Glutamatergic neuron (in vitro differentiated cells): ENCODE measurements around the gene NPY4R2. TPM values are rescaled to one million over a fixed set of nuclear protein-coding genes. Genes with fewer than 3 reads are reported as not detected.
"Not testable (repeated sequence)": the region's sequence is repeated elsewhere in the genome, so short reads cannot be mapped to it uniquely, and the experiment has no call there.

Experiments used
- DNase-seq: peaks from one replicate; pipeline ENCODE4 v3.0.0; 2022
- H3K27ac Mint-ChIP-seq: one replicate; pipeline ENCODE4 v1.8.0; 2020; ENCODE audit warnings: mild to moderate bottlenecking, mixed read lengths, inconsistent platforms; ENCODE audit not compliant: unreplicated experiment
- H3K27me3 Mint-ChIP-seq: one replicate; pipeline ENCODE4 v1.8.0; 2020; ENCODE audit warnings: mild to moderate bottlenecking, moderate library complexity, mixed read lengths, inconsistent platforms; ENCODE audit not compliant: unreplicated experiment
- H3K36me3 Mint-ChIP-seq: one replicate; pipeline ENCODE4 v1.8.0; 2020; ENCODE audit warnings: mild to moderate bottlenecking, mixed read lengths, inconsistent platforms; ENCODE audit not compliant: unreplicated experiment
- H3K4me1 Mint-ChIP-seq: one replicate; pipeline ENCODE4 v1.8.0; 2020; ENCODE audit warnings: mild to moderate bottlenecking, low read depth, mixed read lengths, inconsistent platforms; ENCODE audit not compliant: unreplicated experiment
- H3K4me3 Mint-ChIP-seq: one replicate; pipeline ENCODE4 v1.8.0; 2020; ENCODE audit warnings: mild to moderate bottlenecking, mixed read lengths, inconsistent platforms; ENCODE audit not compliant: unreplicated experiment
- H3K9me3 Mint-ChIP-seq: one replicate; pipeline ENCODE4 v1.8.0; 2020; ENCODE audit warnings: mild to moderate bottlenecking, moderate library complexity, mixed read lengths, inconsistent platforms; ENCODE audit not compliant: unreplicated experiment
- total RNA-seq: library from RNA; stranded (reverse); fragmentation: NEBNext Ultra II Directional; extraction: Animal tissue kit (Norgen Biotek cat#: 25700); gene quantifications from one replicate; pipeline ENCODE4 v1.2.1, GENCODE V29; 2021; ENCODE audit not compliant: unreplicated experiment

NPY4R2 gene
- total RNA-seq, 1 donor from 2014 or later, result not detected

DNA sequence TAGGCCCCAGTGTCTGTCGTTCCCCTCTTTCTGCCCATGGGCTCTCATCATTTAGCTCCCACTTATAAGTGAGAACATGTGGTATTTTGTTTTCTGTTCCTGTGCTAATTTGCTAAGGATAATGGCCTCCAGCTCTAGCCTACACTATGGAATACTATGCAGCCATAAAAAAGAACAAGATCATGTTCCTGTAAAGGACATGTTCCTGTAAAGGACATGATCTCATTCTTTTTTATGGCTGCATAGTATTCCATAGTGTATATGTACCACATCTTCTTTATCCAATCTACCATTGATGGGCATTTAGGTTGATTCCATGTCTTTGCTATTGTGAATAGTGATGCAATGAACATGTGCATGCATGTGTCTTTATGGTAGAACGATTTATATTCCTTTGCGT, 19.2 kb downstream of the NPY4R2 start:
- not testable (repeated sequence) for DNase-seq, H3K27ac Mint-ChIP-seq, H3K4me3 Mint-ChIP-seq, H3K27me3 Mint-ChIP-seq, H3K36me3 Mint-ChIP-seq, H3K4me1 Mint-ChIP-seq, H3K9me3 Mint-ChIP-seq

GRCh38 chr10:47940821-47941220, 22.4 kb downstream of the NPY4R2 start:
- H3K9me3 Mint-ChIP-seq, H3K27ac Mint-ChIP-seq, H3K36me3 Mint-ChIP-seq: not testable (repeated sequence)

DNA sequence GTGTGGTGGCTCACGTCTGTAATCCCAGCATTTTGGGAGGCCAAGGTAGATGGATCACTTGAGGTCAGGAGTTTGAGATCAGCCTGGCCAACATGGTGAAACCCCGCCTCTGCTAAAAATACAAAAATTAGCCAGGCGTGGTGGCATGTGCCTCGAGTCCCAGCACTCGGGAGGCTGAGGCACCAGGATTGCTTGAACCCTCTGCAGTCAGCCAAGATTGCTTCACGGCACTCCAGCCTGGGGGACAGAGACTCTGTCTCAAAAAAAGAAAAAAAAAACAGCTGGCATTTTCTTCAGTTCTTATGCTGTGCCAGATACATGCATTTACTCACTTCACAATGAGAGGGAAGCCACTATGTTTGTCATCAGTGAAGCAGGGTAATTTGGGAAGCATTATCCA, 22.9 kb downstream of the NPY4R2 start:
- H3K27me3 Mint-ChIP-seq, H3K9me3 Mint-ChIP-seq, H3K4me3 Mint-ChIP-seq, H3K4me1 Mint-ChIP-seq, H3K27ac Mint-ChIP-seq, DNase-seq, H3K36me3 Mint-ChIP-seq: not testable (repeated sequence)

More at GRCh38 chr10:47940821-47941220, 22.4 kb downstream of the NPY4R2 start:
- not testable (repeated sequence) for DNase-seq, H3K27me3 Mint-ChIP-seq, H3K4me3 Mint-ChIP-seq, H3K4me1 Mint-ChIP-seq

DNA sequence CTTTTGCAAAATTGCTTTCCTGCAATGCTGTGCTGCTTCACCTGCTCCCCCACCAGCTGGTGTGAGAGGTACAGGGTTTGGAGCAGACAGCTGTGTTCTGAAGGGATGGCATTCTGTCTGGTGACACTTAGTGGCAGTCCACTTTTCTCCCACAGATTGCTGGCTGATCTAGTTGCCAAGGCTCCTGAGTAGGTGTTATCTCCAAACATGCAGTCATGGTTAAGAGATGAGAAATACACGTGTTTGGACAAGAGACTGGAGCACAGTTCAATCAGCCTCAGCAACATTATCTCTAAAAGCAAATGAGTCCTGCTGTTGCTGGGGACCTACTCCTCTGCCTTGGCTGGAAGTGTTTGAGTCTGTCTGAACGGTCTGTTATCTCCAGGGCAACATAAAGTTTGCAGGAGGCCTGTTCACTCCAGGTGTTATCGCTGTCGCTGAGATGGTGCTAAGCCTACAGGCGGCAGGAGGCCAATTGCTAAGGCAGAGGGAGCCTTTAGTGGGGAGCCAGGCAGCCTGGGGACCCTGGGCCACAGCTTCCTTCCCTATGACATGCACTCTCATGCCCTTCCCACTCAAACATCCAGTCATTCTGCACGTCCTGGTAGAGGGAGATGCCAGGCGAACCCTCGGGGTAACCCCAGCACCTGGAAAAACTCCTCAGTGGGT, 24.0 kb downstream of the NPY4R2 start:
- not testable (repeated sequence) for H3K9me3 Mint-ChIP-seq, H3K27me3 Mint-ChIP-seq, H3K27ac Mint-ChIP-seq, H3K4me3 Mint-ChIP-seq, H3K36me3 Mint-ChIP-seq, H3K4me1 Mint-ChIP-seq, DNase-seq

GRCh38 chr10:47943328-47943727, 24.9 kb downstream of the NPY4R2 start:
- H3K9me3 Mint-ChIP-seq, H3K4me3 Mint-ChIP-seq: not testable (repeated sequence)

GRCh38 chr10:47947424-47947823, 29.0 kb downstream of the NPY4R2 start:
- not testable (repeated sequence) for H3K4me3 Mint-ChIP-seq, H3K27me3 Mint-ChIP-seq, H3K4me1 Mint-ChIP-seq, DNase-seq, H3K9me3 Mint-ChIP-seq, H3K36me3 Mint-ChIP-seq, H3K27ac Mint-ChIP-seq

More at GRCh38 chr10:47943328-47943727, 24.9 kb downstream of the NPY4R2 start:
- H3K27ac Mint-ChIP-seq, H3K4me1 Mint-ChIP-seq, DNase-seq, H3K36me3 Mint-ChIP-seq, H3K27me3 Mint-ChIP-seq: not testable (repeated sequence)

DNA sequence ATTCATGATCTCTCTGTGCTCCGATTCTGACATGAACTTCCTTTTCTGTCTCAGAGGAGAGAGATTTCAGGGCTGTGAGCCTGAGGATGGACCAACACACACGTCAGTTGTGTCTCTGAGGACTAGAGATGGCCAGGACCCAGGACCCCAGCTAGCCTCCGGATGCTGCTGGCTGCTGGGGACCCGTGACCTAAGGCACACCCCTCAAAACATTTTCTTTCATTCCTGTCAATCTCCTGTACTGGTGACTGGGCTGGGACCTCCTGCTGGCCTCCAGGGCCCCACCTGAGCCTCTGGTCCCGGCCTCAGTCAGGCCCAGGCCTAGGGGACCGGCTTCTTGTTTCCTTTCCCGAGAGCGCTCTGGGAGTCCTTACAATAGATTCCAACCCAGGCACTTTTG, 38.7 kb downstream of the NPY4R2 start:
- H3K27ac Mint-ChIP-seq, DNase-seq, H3K4me3 Mint-ChIP-seq, H3K9me3 Mint-ChIP-seq, H3K27me3 Mint-ChIP-seq, H3K4me1 Mint-ChIP-seq, H3K36me3 Mint-ChIP-seq: not testable (repeated sequence)

GRCh38 chr10:47959677-47960076, 41.2 kb downstream of the NPY4R2 start:
- not testable (repeated sequence) for H3K4me3 Mint-ChIP-seq, H3K36me3 Mint-ChIP-seq, DNase-seq, H3K27ac Mint-ChIP-seq, H3K9me3 Mint-ChIP-seq, H3K27me3 Mint-ChIP-seq, H3K4me1 Mint-ChIP-seq

- not testable (repeated sequence) for H3K36me3 Mint-ChIP-seq, H3K4me3 Mint-ChIP-seq, DNase-seq, H3K9me3 Mint-ChIP-seq, H3K27me3 Mint-ChIP-seq, H3K27ac Mint-ChIP-seq, H3K4me1 Mint-ChIP-seq
These were observed 42.2 kb downstream of the NPY4R2 start for GRCh38 chr10:47960699-47961098.

DNA sequence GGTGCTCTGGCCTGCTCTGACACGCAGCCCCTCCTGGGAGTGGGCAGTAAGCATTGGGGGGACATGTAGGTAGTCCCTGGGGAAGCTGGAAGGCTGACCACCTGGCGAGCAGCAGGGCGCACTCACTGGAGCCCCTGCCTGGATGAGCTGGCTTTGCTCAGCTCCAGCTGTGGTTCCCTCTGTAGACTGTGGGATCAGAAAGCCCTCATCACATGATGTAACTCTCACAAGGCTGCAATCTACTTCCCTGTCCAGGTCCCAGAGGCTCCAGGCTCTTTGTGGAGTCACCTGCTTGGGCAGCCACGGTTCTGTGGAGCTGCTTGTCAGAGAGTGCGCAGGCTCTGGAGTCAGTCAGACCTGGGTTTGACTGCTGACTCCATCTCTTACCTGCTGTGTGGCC, 44.3 kb downstream of the NPY4R2 start:
- not testable (repeated sequence) for H3K9me3 Mint-ChIP-seq, H3K27ac Mint-ChIP-seq, H3K4me1 Mint-ChIP-seq, DNase-seq, H3K36me3 Mint-ChIP-seq, H3K4me3 Mint-ChIP-seq, H3K27me3 Mint-ChIP-seq

DNA sequence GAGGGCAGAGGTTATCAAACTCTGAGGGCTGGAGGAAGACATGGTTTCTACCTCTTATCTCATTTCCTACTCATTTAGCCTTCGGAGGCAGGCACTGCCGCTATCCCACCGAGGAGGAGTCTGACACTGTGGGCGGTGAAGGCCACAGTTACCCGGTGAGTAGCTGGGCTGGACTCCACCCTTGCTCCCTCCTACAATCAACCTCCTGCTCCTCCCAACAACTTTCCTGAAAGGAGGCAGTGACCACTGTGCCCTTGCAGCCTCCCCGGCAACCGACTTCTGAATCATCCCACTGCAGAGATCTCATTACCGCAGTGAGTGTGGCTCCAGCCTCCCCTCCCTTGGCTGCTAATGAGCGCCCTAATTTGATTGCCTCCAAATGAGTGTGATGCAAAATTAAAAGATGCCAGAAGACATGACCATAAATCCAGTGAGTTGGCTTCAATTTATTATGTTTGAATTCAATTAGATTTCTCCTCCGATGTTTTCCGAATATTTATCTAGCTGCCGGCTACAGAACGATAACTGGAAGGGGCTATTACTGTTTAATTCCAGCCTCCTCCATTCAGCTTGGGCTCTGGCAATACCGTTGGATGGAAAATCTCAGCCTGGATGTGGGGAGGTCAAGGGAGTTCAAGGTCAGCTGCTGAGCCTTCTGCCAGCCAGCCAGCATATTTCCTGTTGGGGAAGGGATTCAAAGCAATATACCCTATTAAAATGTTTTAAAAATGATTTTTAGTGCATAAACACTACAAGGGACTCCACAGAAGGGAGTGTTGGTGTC, 46.0 kb downstream of the NPY4R2 start:
- not testable (repeated sequence) for H3K27me3 Mint-ChIP-seq, H3K36me3 Mint-ChIP-seq, H3K4me1 Mint-ChIP-seq, H3K27ac Mint-ChIP-seq, H3K4me3 Mint-ChIP-seq, H3K9me3 Mint-ChIP-seq, DNase-seq

DNA sequence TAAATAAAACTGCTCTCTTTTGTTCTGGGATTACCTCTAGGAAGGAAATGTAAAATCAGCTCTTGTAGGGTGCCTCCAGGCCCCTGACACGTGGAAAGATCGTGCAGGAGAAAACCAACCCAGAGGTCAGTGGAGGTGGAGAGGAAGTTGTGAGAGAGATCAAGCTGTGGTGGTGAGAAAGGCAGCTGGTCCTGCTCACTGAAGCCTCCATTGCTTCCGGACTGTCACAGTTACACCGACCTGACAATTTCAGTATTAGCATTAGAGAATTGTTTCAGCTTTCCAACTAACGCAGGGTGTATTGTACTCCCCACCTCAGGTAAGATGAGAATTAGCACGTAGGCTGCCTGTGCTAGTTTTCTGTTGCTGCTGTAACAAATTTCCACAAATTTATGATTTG, 50.5 kb downstream of the NPY4R2 start:
- H3K4me3 Mint-ChIP-seq, H3K9me3 Mint-ChIP-seq, H3K27ac Mint-ChIP-seq, H3K4me1 Mint-ChIP-seq, H3K27me3 Mint-ChIP-seq, H3K36me3 Mint-ChIP-seq, DNase-seq: not testable (repeated sequence)
